ENCODE data around the gene SPATA13. TPM values are rescaled to one million over a fixed set of nuclear protein-coding genes. Genes with fewer than 3 reads are reported as not detected.
A peak's percentile ranks its signal among the peaks of the same experiment; 100 is the strongest.
"Not testable (repeated sequence)": the region's sequence is repeated elsewhere in the genome, so short reads cannot be mapped to it uniquely, and the experiment has no call there.

The SPATA13 gene
- total and polyA plus RNA-seq, 4 donors = 10.5 to 36.7 (median 20.1) TPM

DNA sequence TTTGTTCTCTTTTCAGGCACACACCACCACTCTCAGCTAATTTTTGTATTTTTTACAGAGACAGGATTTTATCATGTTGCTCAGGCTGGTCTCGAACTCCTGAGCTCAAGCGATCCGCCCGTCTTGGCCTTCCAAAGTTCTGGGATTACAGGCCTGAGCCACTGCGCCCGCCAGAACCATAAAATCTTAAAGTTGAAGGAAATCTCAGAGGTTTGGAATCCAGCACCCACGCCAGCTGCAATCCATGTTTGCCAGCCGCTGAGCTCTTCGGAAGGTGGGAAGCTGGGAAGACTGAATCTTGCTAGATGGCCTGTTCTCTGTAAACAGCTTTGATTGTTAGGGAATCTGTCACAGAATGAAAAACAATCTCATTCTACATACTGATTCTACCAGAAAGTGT is 38.5 kb downstream of the SPATA13 start:
- H3K27ac ChIP-seq (ENCODE audit: low read depth in 1 of 2, low read length in 1 of 2) = no peak overlapping the region
- peaks cover 0 to 9% (median 4%) of the 10 kb centered on the region in 5 donors for H3K4me1 ChIP-seq (ENCODE audit: control insufficient read depth in 5 of 5, insufficient read depth in 5 of 5, low read length in 5 of 5)
- DNase-seq (no peak), ATAC-seq (ENCODE audit: insufficient read depth, low FRiP score) (no peak)
- no peak overlapping the region for H3K4me3 ChIP-seq
- H3K27me3 ChIP-seq (ENCODE audit: control insufficient read depth in 3 of 3, insufficient read depth in 3 of 3, low read length in 2 of 3) = no peaks in the 10 kb centered on the region
- WGBS, 2 donors = 89 to 94% methylated on average over 9 of the region's 9 CpGs
- H3K9ac ChIP-seq (ENCODE audit: insufficient read depth in 1 of 2, low read length in 2 of 2) = no peak overlapping the region
- TF ChIP-seq, protein P1, sequence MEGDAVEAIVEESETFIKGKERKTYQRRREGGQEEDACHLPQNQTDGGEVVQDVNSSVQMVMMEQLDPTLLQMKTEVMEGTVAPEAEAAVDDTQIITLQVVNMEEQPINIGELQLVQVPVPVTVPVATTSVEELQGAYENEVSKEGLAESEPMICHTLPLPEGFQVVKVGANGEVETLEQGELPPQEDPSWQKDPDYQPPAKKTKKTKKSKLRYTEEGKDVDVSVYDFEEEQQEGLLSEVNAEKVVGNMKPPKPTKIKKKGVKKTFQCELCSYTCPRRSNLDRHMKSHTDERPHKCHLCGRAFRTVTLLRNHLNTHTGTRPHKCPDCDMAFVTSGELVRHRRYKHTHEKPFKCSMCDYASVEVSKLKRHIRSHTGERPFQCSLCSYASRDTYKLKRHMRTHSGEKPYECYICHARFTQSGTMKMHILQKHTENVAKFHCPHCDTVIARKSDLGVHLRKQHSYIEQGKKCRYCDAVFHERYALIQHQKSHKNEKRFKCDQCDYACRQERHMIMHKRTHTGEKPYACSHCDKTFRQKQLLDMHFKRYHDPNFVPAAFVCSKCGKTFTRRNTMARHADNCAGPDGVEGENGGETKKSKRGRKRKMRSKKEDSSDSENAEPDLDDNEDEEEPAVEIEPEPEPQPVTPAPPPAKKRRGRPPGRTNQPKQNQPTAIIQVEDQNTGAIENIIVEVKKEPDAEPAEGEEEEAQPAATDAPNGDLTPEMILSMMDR (IDR thresholded peaks at IDR 0.05; ENCODE audit: control extremely low read depth, extremely low read depth) = no peak
- H3K36me3 ChIP-seq (ENCODE audit: control insufficient read depth in 4 of 4, insufficient read depth in 4 of 4, low read length in 4 of 4) = no peaks in the 10 kb centered on the region
- H3K9me3 ChIP-seq (ENCODE audit: control insufficient read depth in 4 of 4, insufficient read depth in 3 of 4, low read length in 3 of 4) = no peaks in the 10 kb centered on the region

- 88 to 91% methylated on average over 7 of the region's 7 CpGs for WGBS, 2 donors
These were observed 41.7 kb downstream of the SPATA13 start for GRCh38 chr13:24202215-24202614.

GRCh38 chr13:24203273-24203672 is 42.8 kb downstream of the SPATA13 start:
- DNase-seq = no peak
- H3K9ac ChIP-seq (ENCODE audit: insufficient read depth in 1 of 2, low read length in 2 of 2) = no peak overlapping the region
- H3K27ac ChIP-seq (ENCODE audit: low read depth in 1 of 2, low read length in 1 of 2) = no peak overlapping the region
- TF ChIP-seq, protein P1 (IDR thresholded peaks at IDR 0.05; ENCODE audit: control extremely low read depth, extremely low read depth) = no peak
- H3K4me1 ChIP-seq (ENCODE audit: control insufficient read depth in 5 of 5, insufficient read depth in 5 of 5, low read length in 5 of 5) = peaks cover 0 to 11% (median 5%) of the 10 kb centered on the region in 5 donors
- no peaks in the 10 kb centered on the region for H3K9me3 ChIP-seq (ENCODE audit: control insufficient read depth in 4 of 4, insufficient read depth in 3 of 4, low read length in 3 of 4)
- no peaks in the 10 kb centered on the region for H3K27me3 ChIP-seq (ENCODE audit: control insufficient read depth in 3 of 3, insufficient read depth in 3 of 3, low read length in 2 of 3)
- 23 to 41% methylated on average over 3 of the region's 3 CpGs for WGBS, 2 donors
- ATAC-seq (ENCODE audit: insufficient read depth, low FRiP score) = no peak
- H3K4me3 ChIP-seq = no peak overlapping the region
- no peaks in the 10 kb centered on the region for H3K36me3 ChIP-seq (ENCODE audit: control insufficient read depth in 4 of 4, insufficient read depth in 4 of 4, low read length in 4 of 4)

More at GRCh38 chr13:24202215-24202614, 41.7 kb downstream of the SPATA13 start:
- Histone ChIP-seq H3K36me3 (ENCODE audit: control insufficient read depth in 4 of 4, insufficient read depth in 4 of 4, low read length in 4 of 4) (no peaks in the 10 kb centered on the region), H3K4me3 (no peak overlapping the region), H3K9ac (ENCODE audit: insufficient read depth in 1 of 2, low read length in 2 of 2) (no peak overlapping the region), H3K9me3 (ENCODE audit: control insufficient read depth in 4 of 4, insufficient read depth in 3 of 4, low read length in 3 of 4) (no peaks in the 10 kb centered on the region), H3K4me1 (ENCODE audit: control insufficient read depth in 5 of 5, insufficient read depth in 5 of 5, low read length in 5 of 5) (peaks cover 0 to 9% (median 5%) of the 10 kb centered on the region in 5 donors), H3K27me3 (ENCODE audit: control insufficient read depth in 3 of 3, insufficient read depth in 3 of 3, low read length in 2 of 3) (no peaks in the 10 kb centered on the region), H3K27ac (ENCODE audit: low read depth in 1 of 2, low read length in 1 of 2) (no peak overlapping the region)
- DNase-seq = no peak
- TF ChIP-seq, protein P1 (IDR thresholded peaks at IDR 0.05; ENCODE audit: control extremely low read depth, extremely low read depth) = no peak
- no peak for ATAC-seq (ENCODE audit: insufficient read depth, low FRiP score)

DNA sequence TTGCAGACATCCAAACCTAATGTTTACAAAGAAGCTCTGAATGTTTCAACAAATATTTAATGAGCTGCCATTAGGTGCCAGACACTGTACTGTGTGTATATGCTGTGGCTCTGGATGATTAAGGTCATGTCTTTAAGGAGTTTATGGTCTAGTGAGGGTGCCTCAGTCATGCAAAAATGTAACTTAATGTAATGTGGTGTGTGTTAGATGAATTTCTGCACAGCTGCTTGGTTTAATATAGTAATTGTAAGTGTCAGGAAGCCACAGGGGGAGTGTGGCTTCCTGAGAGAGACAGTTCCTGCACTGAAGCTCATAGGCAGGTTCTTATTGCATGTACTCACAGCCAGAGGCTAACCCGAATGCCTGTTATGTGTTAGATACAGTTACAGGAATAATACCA is 43.3 kb downstream of the SPATA13 start:
- Histone ChIP-seq H3K27ac (ENCODE audit: low read depth in 1 of 2, low read length in 1 of 2) (no peak overlapping the region), H3K27me3 (ENCODE audit: control insufficient read depth in 3 of 3, insufficient read depth in 3 of 3, low read length in 2 of 3) (no peaks in the 10 kb centered on the region), H3K4me3 (no peak overlapping the region), H3K4me1 (ENCODE audit: control insufficient read depth in 5 of 5, insufficient read depth in 5 of 5, low read length in 5 of 5) (peaks cover 0 to 11% (median 5%) of the 10 kb centered on the region in 5 donors), H3K9me3 (ENCODE audit: control insufficient read depth in 4 of 4, insufficient read depth in 3 of 4, low read length in 3 of 4) (no peaks in the 10 kb centered on the region), H3K36me3 (ENCODE audit: control insufficient read depth in 4 of 4, insufficient read depth in 4 of 4, low read length in 4 of 4) (no peaks in the 10 kb centered on the region), H3K9ac (ENCODE audit: insufficient read depth in 1 of 2, low read length in 2 of 2) (no peak overlapping the region)
- ATAC-seq (ENCODE audit: insufficient read depth, low FRiP score) (no peak), DNase-seq (peak in 2 of 3 donors; percentile 16 to 29)
- TF ChIP-seq, protein P1 (IDR thresholded peaks at IDR 0.05; ENCODE audit: control extremely low read depth, extremely low read depth) = no peak
- 6 to 32% methylated on average over 1 of the region's 1 CpG for WGBS, 2 donors

DNA sequence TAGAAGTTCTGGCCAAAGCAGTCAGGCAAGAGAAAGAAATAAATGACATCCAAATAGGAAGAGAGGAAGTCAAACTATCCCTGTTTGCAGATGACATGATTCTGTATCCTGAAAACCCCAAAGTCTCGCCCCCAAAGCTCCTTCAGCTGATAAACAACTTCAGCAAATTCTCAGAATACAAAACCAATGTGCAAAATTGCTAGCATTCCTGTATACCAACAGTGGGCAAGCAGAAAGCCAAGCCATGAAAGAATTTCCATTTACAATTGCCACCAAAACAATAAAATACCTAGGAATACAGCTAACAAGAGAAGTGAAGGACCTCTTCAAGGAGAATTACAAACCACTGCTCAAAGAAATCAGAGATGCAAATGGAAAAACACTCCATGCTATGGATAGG is 44.6 kb downstream of the SPATA13 start:
- WGBS, 2 donors = 75 to 80% methylated on average over 1 of the region's 1 CpG
- DNase-seq; H3K27ac ChIP-seq (ENCODE audit: low read depth in 1 of 2, low read length in 1 of 2); ATAC-seq (ENCODE audit: insufficient read depth, low FRiP score); H3K36me3 ChIP-seq (ENCODE audit: control insufficient read depth in 4 of 4, insufficient read depth in 4 of 4, low read length in 4 of 4); H3K9me3 ChIP-seq (ENCODE audit: control insufficient read depth in 4 of 4, insufficient read depth in 3 of 4, low read length in 3 of 4); H3K9ac ChIP-seq (ENCODE audit: insufficient read depth in 1 of 2, low read length in 2 of 2); H3K4me3 ChIP-seq; H3K27me3 ChIP-seq (ENCODE audit: control insufficient read depth in 3 of 3, insufficient read depth in 3 of 3, low read length in 2 of 3): not testable (repeated sequence)
- peaks cover 0 to 11% (median 5%) of the 10 kb centered on the region in 5 donors for H3K4me1 ChIP-seq (ENCODE audit: control insufficient read depth in 5 of 5, insufficient read depth in 5 of 5, low read length in 5 of 5)
